ENCODE data around the gene TECPR1. TPM values are rescaled to one million over a fixed set of nuclear protein-coding genes. Genes with fewer than 3 reads are reported as not detected.

TECPR1 gene, protein sequence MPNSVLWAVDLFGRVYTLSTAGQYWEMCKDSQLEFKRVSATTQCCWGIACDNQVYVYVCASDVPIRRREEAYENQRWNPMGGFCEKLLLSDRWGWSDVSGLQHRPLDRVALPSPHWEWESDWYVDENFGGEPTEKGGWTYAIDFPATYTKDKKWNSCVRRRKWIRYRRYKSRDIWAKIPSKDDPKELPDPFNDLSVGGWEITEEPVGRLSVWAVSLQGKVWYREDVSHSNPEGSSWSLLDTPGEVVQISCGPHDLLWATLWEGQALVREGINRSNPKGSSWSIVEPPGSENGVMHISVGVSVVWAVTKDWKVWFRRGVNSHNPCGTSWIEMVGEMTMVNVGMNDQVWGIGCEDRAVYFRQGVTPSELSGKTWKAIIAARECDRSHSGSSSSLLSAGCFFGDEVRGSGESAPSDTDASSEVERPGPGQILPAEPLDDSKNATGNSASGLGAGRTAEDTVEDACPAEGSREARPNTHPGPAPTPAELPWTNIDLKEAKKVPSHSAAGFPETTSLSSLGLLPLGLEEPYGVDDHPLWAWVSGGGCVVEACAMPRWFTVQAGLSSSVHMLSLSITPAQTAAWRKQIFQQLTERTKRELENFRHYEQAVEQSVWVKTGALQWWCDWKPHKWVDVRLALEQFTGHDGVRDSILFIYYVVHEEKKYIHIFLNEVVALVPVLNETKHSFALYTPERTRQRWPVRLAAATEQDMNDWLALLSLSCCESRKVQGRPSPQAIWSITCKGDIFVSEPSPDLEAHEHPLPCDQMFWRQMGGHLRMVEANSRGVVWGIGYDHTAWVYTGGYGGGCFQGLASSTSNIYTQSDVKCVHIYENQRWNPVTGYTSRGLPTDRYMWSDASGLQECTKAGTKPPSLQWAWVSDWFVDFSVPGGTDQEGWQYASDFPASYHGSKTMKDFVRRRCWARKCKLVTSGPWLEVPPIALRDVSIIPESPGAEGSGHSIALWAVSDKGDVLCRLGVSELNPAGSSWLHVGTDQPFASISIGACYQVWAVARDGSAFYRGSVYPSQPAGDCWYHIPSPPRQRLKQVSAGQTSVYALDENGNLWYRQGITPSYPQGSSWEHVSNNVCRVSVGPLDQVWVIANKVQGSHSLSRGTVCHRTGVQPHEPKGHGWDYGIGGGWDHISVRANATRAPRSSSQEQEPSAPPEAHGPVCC
- total RNA-seq: 16.1 TPM
- long read RNA-seq, full-length matches to known transcripts: 3 of 24 reads
- long read RNA-seq, partial matches to known transcripts: 11 of 24 reads
- long read RNA-seq, other reads (novel, unspliced or antisense): 10 of 24 reads

DNA sequence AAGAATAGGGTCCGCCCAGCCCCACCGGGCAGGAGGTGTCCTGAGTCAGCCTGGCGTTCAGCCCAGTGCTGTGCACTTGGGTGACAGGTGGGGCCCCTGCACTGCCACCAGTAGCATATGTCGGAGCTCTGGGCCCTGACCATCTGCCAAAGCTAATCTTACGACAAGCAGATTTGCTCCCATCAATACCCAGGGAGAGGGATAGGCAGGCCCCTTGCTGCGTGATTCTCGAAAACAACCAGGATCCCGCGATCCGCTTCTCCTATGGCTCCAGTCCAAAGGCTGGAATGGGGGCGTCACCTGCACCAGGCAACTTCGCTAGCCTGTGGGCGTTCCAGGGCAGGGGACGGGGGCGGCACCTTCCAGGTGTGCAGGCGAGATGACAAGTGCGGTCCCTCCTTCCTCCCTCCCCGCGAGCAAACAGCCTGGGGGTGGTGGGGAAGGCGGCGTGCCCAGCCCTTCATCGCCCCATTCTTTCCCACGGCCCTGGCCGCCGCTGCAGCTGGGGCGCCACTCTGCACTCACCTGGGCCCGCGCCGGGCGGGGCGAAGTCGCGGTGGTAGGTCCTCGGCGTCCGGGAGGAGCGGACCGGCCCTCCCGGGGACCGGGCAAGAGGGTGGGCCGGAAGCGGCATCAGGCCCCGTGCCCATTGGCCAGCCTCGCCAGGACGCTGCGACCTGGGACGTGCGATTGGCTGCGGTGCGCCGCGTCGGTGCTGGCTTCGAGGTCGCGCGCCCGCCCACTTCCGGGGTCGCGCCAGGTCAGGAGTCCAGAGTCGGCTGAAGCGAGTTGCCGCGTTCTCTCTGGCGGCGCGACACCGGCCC lies at the start of gene TECPR1:
Gene TECPR1 (minus strand): TSS at position 632 of the 824 bp plus-strand sequence. CDS start 6,086 bp downstream, outside the sequence.
- intact Hi-C loops (cut with DNase I): no loop called here
- ATAC-seq (ENCODE audit: poor library complexity) (peak; percentile 100), DNase-seq (peak; percentile 98)

GRCh38 chr7:98300595-98301372 lies 48.8 kb upstream of the TECPR1 start:
- intact Hi-C loops (cut with DNase I): no loop called here
- DNase-seq (peak; percentile 32), ATAC-seq (ENCODE audit: poor library complexity) (no peak)

GRCh38 chr7:98297626-98298286 lies 45.7 kb upstream of the TECPR1 start:
- ATAC-seq (ENCODE audit: poor library complexity) (no peak), DNase-seq (no peak)
- intact Hi-C loops (cut with DNase I): loop anchor here (5.0 kb wide), 1 partner anchor 105 kb away; the partner anchor contains the start of gene BAIAP2L1

- DNase-seq: no peak
- intact Hi-C loops (cut with DNase I): loop anchor here (5.0 kb wide), 1 partner anchor 105 kb away; the partner anchor contains the start of gene BAIAP2L1
- no peak for ATAC-seq (ENCODE audit: poor library complexity)
Measured at GRCh38 chr7:98296833-98297232, 44.8 kb upstream of the TECPR1 start.

DNA sequence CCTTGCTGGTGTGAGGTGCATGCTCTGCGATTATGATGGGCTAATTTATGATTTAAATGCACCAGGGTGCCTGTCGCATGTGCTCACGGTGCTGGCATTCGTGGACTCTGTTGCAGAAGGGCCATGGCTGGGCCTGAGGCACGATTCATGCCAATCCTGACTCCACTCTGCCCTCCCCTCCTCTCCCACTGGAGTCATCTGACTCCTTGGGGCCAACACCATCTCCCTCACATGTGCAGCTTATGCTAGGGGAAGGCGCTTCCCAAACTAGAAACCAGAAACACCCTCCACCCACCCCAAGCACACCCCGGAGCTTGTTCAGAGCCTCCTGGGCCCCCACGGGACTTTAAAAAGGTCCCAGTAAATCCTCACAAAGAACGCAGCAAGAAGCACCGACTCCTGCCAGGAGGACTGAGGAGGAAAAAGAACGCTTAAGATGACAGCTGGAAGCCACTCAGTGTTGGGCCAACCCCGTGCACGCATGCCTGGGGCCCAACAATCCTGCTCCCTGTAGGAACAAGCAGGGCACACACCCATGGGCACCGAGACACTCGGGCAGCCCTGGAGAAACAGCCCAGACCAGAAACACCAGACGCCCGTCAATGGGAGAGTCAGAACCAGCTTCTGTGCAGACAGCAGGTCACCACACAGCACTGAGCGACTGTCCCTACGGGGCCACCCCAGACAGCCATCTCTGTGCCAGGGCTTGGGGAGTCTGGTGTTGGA lies 43.6 kb upstream of the TECPR1 start:
- ATAC-seq (ENCODE audit: poor library complexity) (peak; percentile 19), DNase-seq (no peak)
- intact Hi-C loops (cut with DNase I): loop anchor here (5.0 kb wide), 1 partner anchor 107 kb away; the partner anchor contains the start of gene BAIAP2L1

DNA sequence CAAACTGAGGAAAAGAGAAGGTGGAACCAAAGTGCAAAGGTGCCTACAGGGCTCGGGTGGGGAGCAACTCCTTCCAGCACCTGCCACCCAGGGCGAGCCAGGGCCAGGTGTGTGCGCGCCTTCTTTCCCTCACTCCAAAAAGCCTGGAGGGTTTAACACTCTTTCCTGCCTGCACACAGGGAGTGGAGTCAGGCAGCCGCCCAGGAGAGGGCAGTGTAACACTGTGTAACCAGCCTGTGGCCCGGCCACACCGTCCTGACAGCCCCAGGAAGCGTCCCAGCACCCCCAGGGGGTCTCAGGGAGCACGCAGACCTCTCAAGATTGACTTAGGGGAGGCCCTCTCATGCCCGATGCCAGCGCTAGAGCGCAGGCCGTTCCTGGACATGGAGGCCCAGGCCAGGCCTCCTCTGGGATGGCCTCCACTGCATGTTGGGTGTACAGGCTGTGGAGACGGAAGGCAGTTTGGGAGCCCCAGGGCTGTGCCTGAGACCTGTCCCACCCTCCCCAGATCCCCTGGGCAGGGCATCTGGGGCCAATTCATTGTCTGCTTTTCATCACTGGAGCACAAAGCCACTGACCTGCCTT lies 42.9 kb upstream of the TECPR1 start:
- intact Hi-C loops (cut with DNase I): loop anchor here (5.0 kb wide), 1 partner anchor 107 kb away; the partner anchor contains the start of gene BAIAP2L1
- ATAC-seq (ENCODE audit: poor library complexity) (peak; percentile 61), DNase-seq (peak; percentile 59)

GRCh38 chr7:98294326-98294725 lies 42.3 kb upstream of the TECPR1 start:
- intact Hi-C loops (cut with DNase I): no loop called here
- DNase-seq: no peak
- ATAC-seq (ENCODE audit: poor library complexity): no peak

DNA sequence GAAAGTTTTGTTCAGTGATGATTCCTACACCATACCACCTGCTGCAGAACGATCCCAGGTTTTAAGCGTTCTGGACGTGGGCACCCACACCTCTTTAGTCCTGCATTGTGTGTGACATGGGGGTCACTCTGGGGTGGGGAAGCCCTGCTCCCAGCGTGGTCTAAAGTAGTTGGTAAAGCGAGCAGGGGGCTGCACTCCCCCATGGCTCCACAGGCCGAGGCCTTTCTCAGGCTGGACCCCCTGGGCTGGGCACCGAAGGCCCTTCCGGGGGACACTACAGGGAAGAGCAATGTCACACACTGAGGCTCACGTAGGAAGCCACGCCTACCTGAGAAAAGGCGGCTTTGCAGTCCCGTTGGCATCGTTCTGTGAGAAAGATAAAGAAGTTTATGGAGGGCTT lies 41.7 kb upstream of the TECPR1 start:
- ATAC-seq (ENCODE audit: poor library complexity): no peak
- intact Hi-C loops (cut with DNase I): no loop called here
- DNase-seq: no peak

GRCh38 chr7:98293265-98293664 lies 41.2 kb upstream of the TECPR1 start:
- intact Hi-C loops (cut with DNase I): no loop called here
- no peak for ATAC-seq (ENCODE audit: poor library complexity)

DNA sequence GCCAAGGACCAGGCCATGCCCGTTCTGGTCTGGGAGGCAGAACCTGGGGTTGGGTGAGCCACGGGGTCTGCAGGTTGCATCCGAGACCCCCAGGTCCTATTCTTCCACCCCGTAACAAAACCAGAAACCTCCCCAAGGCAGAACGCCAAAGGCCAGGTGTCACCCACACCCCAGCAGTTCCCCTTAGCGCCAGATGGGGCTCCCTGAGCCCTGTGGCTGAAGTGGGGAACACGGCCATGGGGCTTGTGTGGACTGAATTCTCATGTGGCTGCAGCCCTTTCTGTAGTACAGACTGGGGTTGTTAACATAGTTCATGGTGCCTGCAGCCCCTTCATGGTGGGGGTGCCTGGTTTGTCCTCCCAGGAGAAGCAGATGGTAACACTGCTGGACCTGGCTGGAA lies 39.7 kb upstream of the TECPR1 start:
- DNase-seq (no peak), ATAC-seq (ENCODE audit: poor library complexity) (no peak)
- intact Hi-C loops (cut with DNase I): no loop called here

More at GRCh38 chr7:98293265-98293664, 41.2 kb upstream of the TECPR1 start:
- DNase-seq: no peak

- ATAC-seq (ENCODE audit: poor library complexity) (no peak), DNase-seq (no peak)
- intact Hi-C loops (cut with DNase I): no loop called here
Measured at GRCh38 chr7:98289333-98289875, 37.4 kb upstream of the TECPR1 start.

GRCh38 chr7:98288064-98288823 lies 36.2 kb upstream of the TECPR1 start:
- intact Hi-C loops (cut with DNase I): no loop called here
- no peak for DNase-seq
- ATAC-seq (ENCODE audit: poor library complexity): no peak

DNA sequence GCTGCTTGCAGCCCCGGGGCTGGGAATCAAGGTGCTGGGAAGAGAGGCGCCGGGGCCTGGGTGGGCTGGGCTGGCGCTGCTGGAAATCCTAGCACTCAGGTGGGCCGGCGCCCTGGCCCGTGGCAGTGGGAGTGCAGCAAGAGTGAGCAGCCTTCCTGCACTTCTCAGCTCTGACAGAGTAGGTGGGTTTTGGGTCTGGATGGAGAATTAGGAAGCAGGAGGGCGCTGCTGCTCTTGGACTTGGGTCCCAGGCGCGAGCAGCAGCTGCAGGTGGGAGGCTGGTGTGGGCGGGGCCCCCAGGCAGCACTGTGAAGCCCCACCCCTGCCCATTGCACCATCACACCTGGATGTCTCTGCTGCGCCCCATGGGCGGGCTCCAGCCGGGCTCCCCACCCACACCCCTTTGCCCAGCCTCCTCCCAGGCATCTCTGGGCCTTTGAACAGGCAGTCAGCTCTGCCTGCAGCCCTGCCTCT lies 35.5 kb upstream of the TECPR1 start:
- DNase-seq (no peak), ATAC-seq (ENCODE audit: poor library complexity) (no peak)
- intact Hi-C loops (cut with DNase I): no loop called here

DNA sequence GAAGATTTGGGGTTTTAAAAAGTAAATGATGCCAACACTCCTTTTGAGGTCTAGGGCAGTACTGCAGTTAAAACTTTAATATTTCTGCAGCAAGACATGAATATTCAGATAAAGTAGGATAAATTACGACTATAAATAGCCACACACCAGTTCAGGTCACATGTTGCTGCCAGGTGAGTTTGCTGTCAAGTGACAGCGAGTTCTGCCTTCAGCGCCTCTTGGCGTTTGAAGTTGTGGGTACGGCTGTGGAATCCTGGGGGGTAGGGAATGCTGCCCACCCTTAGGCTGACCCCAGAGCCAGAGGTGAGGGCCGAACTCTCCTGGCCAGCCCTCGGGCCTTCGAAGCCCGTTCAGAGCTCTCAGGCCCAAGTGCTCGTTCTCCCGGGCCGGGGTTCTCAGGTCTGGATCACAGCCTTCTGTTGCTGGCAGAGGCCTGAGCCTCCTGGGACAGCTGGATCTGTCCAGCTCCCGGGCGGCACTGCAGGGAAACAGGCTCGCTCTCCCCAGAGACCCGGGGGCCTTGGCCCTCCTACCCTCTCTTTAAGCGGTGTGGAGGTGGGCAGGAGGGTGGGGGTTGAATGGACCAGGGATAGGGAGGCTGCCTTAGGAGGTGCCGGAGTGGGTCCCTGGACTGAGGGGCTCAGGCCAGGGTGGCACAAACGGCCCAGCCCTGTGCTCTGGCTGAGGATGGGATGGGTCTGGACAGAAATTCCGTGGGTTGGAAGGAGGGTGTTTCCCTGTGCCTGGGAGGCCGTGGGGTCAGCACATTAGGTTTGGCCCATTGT lies 34.9 kb upstream of the TECPR1 start:
- intact Hi-C loops (cut with DNase I): no loop called here
- no peak for ATAC-seq (ENCODE audit: poor library complexity)
- peak; percentile 55 for DNase-seq

Data from Right ventricle myocardium superior (tissue), 1 donor.